NCI-H128 (cell line): ENCODE data around the gene DEGS1.

ENCODE experiments used
- DNase-seq: peaks from one replicate; lab custom pipeline; 2025; ENCODE audit not compliant: unreplicated experiment; lab: John Stamatoyannopoulos, UW

Gene DEGS1

GRCh38 chr1:224212618-224213061, 29.6 kb downstream of the DEGS1 start:
- no peak for DNase-seq

- DNase-seq: no peak
Observed at GRCh38 chr1:224213438-224214119, 30.5 kb downstream of the DEGS1 start.

- no peak for DNase-seq
Observed at GRCh38 chr1:224216382-224216781, 33.3 kb downstream of the DEGS1 start.

- DNase-seq: no peak
Observed at GRCh38 chr1:224217655-224218623, 34.9 kb downstream of the DEGS1 start.

- no peak for DNase-seq
Observed at GRCh38 chr1:224219011-224219611, 36.1 kb downstream of the DEGS1 start.

GRCh38 chr1:224219612-224220059, 36.6 kb downstream of the DEGS1 start:
- no peak for DNase-seq

GRCh38 chr1:224223819-224224714, 41.0 kb downstream of the DEGS1 start:
- no peak for DNase-seq

- DNase-seq: no peak
Observed at GRCh38 chr1:224226849-224227502, 43.9 kb downstream of the DEGS1 start.

GRCh38 chr1:224234017-224234416, 51.0 kb downstream of the DEGS1 start:
- DNase-seq: no peak

- DNase-seq: no peak
Observed at GRCh38 chr1:224235813-224236493, 52.9 kb downstream of the DEGS1 start.

- no peak for DNase-seq
Observed at GRCh38 chr1:224237119-224237881, 54.3 kb downstream of the DEGS1 start.

- no peak for DNase-seq
Observed at GRCh38 chr1:224238212-224238611, 55.2 kb downstream of the DEGS1 start.

GRCh38 chr1:224238756-224239155, 55.7 kb downstream of the DEGS1 start:
- no peak for DNase-seq
